Brain microvascular endothelial cell (primary cell): ENCODE data around the gene DCC.
A peak's percentile ranks its signal among the peaks of the same experiment; 100 is the strongest.

Experiments
- DNase-seq: peaks from one replicate; pipeline ENCODE4 v3.0.0-alpha.2; 2020
- H3K27ac ChIP-seq: fragments of 250-450 bp; sonication (Bioruptor Pico); 2 replicates; pipeline ENCODE4 v1.5.1; 2020; ENCODE audit warnings: mild to moderate bottlenecking, moderate library complexity
- H3K27me3 ChIP-seq: fragments of 250-450 bp; sonication (Bioruptor Pico); replicated peaks from 2 replicates; pipeline ENCODE4 v1.5.1; 2020; ENCODE audit warnings: mild to moderate bottlenecking
- H3K36me3 ChIP-seq: fragments of 250-450 bp; sonication (Bioruptor Pico); replicated peaks from 2 replicates; pipeline ENCODE4 v1.5.1; 2020; ENCODE audit warnings: mild to moderate bottlenecking
- H3K4me3 ChIP-seq: 2 replicates; pipeline ENCODE4 v1.5.1; 2011; ENCODE audit warnings: low read depth, mild to moderate bottlenecking, control low read depth, low read length, moderate library complexity
- in situ Hi-C: cut with HindIII; loops from 2 replicates; pipeline ENCODE4 v1.10.0; 2017; ENCODE audit warnings: low sequenced_read_pairs, low pct_ligation_motif_present
- TF ChIP-seq, protein P1 (sequence below): IDR thresholded peaks from 2 replicates; pipeline ENCODE4 v1.5.1; 2011; ENCODE audit warnings: low read depth, mild to moderate bottlenecking, moderate library complexity, low read length, control low read depth, inconsistent platforms; ENCODE audit errors: missing control alignments

DCC gene

DNA sequence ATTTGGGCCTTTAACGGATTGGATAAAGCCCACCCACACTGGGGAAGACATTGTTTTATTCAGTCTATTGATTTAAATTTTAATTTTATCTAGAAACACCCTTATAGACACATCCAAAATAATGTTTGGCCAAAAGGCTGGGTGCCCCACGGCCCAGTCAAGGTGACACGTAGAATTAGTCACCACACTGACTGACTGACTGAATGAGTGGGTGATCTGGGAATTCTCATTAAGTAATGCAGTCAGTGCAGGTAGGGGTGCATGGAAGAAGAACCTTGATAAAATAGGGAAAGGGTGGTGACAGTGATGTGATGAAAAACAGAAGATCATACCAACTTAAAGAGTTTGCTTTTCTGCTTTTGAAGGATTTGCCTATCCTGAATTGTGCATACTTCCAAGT, 554.8 kb downstream of the DCC start:
- TF ChIP-seq, protein P1, sequence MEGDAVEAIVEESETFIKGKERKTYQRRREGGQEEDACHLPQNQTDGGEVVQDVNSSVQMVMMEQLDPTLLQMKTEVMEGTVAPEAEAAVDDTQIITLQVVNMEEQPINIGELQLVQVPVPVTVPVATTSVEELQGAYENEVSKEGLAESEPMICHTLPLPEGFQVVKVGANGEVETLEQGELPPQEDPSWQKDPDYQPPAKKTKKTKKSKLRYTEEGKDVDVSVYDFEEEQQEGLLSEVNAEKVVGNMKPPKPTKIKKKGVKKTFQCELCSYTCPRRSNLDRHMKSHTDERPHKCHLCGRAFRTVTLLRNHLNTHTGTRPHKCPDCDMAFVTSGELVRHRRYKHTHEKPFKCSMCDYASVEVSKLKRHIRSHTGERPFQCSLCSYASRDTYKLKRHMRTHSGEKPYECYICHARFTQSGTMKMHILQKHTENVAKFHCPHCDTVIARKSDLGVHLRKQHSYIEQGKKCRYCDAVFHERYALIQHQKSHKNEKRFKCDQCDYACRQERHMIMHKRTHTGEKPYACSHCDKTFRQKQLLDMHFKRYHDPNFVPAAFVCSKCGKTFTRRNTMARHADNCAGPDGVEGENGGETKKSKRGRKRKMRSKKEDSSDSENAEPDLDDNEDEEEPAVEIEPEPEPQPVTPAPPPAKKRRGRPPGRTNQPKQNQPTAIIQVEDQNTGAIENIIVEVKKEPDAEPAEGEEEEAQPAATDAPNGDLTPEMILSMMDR: no peak
- Histone ChIP-seq H3K27me3 (no peaks in the 10 kb centered on the region), H3K27ac (no peak overlapping the region), H3K4me3 (no peak overlapping the region), H3K36me3 (no peaks in the 10 kb centered on the region)
- DNase-seq: no peak
- in situ Hi-C loops: no loop called here

DNA sequence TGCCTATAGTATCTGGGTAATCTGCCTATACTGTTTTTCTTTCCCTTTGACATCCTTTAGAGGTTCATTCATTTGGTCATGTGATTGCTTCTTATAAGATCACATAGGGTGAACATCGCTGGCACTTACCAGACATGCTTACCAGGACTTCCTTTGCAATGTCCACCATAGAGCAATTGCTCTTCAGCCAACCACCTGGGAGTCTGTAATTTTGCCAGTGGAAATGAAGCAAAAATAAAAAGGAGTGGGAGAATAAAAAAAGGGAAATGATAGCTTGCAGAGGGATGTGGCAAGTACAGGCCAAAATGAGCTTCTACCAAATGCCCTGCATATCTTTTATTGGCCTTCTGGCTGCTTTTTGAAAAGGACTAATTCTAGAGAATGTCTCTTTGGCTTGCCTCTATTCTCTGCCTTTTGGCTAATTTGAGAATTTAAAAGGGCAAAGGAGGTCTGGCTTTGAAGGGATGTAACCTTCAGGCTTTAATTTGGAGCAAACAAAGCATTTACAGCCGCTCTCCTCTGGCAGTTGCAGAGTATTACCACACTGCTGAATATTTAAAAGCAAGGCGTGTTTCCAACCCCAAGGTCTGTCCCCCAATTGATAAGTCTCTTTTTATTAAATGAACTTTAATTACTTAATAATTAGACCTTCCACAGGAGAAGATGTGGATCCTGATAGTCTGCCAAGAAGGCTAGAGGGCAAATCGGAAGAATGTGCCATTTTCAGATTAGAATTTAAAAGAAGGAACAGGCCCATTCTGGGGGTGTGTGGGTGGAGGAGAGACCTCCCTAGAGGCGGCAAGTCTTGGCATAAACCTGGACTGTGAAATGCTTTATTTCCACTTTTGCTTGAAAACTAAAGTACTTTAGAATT, 557.9 kb downstream of the DCC start:
- DNase-seq: no peak
- TF ChIP-seq, protein P1: no peak
- Histone ChIP-seq H3K27me3 (no peaks in the 10 kb centered on the region), H3K36me3 (no peaks in the 10 kb centered on the region), H3K4me3 (no peak overlapping the region), H3K27ac (no peak overlapping the region)
- in situ Hi-C loops: no loop called here

DNA sequence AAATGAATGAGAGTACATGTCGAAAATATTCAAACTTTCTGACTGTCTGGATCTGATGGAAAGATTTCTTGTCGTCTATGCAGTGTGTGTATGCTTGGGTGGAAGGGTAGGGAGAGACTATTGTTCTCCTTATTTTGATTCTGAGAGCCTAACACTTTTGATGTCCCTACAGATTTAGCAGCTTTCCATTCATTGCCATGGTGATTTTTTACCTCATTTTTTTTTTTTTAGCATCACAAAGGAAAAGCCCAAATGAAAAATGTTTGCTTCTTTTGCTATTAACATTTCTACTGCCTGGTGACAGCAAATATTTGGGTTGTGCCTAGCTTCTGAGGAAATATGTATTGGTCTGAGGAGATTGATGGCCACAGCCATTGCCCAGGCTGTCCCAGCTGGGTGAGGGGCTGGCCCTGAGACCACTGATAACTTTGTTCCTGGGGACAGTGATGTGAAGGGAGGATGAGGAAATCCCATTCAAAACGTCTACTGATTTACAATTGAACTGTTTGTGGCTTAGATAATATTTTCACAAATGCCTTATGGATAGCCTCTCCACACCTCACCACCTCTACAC, 558.6 kb downstream of the DCC start:
- in situ Hi-C loops: no loop called here
- DNase-seq: no peak
- TF ChIP-seq, protein P1: no peak

DNA sequence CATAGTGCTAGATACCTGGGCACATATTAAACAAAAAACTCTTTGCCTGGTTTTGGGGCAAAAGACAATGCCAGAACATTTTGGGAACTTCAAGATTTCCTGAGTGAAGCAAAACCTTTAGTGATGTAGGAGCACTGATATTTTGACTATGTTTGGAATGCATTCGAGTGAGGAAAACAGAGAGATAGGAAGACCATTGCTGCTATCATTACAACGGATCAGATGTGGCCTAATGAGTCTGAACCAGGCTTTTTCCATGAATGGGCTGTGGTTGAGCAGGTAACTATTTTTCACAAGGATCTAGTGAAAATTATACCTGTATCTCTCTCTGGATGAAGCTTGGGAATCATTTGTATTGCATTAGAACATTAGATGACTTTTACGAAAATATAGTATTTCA, 562.2 kb downstream of the DCC start:
- TF ChIP-seq, protein P1: no peak
- Histone ChIP-seq H3K27ac (no peak overlapping the region), H3K27me3 (no peaks in the 10 kb centered on the region), H3K4me3 (no peak overlapping the region), H3K36me3 (no peaks in the 10 kb centered on the region)
- in situ Hi-C loops: no loop called here
- no peak for DNase-seq

More for the DNA sequence above, 558.6 kb downstream of the DCC start:
- no peaks in the 10 kb centered on the region for H3K36me3 ChIP-seq
- no peak overlapping the region for H3K4me3 ChIP-seq
- no peaks in the 10 kb centered on the region for H3K27me3 ChIP-seq
- H3K27ac ChIP-seq: no peak overlapping the region

DNA sequence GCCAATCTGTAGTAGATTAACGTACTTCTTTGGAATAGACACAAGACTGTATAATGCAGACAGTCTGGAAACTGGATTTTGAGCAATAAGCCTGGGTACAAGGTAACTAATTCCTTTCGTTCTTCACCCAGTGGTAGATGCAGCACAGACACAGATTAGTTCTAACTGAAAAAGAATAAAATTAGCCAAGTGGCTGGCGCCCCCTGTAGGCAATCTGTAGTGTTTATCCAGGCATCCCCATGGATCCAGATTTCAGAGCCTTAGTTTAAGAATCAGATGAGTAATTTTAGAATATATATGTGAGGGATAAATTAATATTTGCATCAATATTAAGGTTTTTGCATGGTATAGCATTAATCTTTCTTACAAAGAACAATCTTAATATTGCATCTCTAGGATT, 563.9 kb downstream of the DCC start:
- no peaks in the 10 kb centered on the region for H3K36me3 ChIP-seq
- TF ChIP-seq, protein P1: peak; percentile 20
- DNase-seq: no peak
- no peaks in the 10 kb centered on the region for H3K27me3 ChIP-seq
- H3K4me3 ChIP-seq: no peak overlapping the region
- no peak overlapping the region for H3K27ac ChIP-seq
- in situ Hi-C loops: no loop called here
